ENCODE data around the gene CTNNA2.

Gene CTNNA2

DNA sequence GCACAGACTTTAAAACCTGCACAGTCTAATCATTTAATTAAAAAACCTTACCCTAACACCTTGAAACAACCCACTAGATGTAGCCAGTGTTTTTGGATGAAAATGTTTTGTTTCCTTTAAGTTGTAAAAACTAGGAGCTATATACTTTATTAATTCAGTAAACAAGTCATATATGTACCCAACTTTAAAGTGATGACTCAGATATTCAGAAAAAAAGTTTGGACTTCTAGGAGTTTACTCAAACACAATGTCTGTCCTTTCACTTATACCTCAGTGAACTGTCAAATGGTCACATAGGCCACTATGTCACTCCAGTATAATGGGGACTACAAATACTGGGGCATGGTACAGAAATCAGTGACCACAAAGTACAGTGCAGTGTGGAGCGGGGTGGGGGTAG lies 431.4 kb downstream of the CTNNA2 start:
- no peak for TF ChIP-seq TCF12 (IDR thresholded peaks at IDR 0.05; ENCODE audit: low read depth)
- no peak for TF ChIP-seq MAX (IDR thresholded peaks at IDR 0.05)
- no peak for TF ChIP-seq FOXM1 (IDR thresholded peaks at IDR 0.05; ENCODE audit: borderline replicate concordance, low read depth)
- no peak for TF ChIP-seq RAD21 (IDR thresholded peaks at IDR 0.05; ENCODE audit: low read depth)
- no peak for TF ChIP-seq EP300 (IDR thresholded peaks at IDR 0.05; ENCODE audit: borderline replicate concordance)
- no peak for TF ChIP-seq TEAD4 (IDR thresholded peaks at IDR 0.05)
- no peak for TF ChIP-seq YY1 (IDR thresholded peaks at IDR 0.05; ENCODE audit: low read depth)
- no peak for TF ChIP-seq ZBTB7A (IDR thresholded peaks at IDR 0.05; ENCODE audit: low read depth)
- TF ChIP-seq, protein P1, sequence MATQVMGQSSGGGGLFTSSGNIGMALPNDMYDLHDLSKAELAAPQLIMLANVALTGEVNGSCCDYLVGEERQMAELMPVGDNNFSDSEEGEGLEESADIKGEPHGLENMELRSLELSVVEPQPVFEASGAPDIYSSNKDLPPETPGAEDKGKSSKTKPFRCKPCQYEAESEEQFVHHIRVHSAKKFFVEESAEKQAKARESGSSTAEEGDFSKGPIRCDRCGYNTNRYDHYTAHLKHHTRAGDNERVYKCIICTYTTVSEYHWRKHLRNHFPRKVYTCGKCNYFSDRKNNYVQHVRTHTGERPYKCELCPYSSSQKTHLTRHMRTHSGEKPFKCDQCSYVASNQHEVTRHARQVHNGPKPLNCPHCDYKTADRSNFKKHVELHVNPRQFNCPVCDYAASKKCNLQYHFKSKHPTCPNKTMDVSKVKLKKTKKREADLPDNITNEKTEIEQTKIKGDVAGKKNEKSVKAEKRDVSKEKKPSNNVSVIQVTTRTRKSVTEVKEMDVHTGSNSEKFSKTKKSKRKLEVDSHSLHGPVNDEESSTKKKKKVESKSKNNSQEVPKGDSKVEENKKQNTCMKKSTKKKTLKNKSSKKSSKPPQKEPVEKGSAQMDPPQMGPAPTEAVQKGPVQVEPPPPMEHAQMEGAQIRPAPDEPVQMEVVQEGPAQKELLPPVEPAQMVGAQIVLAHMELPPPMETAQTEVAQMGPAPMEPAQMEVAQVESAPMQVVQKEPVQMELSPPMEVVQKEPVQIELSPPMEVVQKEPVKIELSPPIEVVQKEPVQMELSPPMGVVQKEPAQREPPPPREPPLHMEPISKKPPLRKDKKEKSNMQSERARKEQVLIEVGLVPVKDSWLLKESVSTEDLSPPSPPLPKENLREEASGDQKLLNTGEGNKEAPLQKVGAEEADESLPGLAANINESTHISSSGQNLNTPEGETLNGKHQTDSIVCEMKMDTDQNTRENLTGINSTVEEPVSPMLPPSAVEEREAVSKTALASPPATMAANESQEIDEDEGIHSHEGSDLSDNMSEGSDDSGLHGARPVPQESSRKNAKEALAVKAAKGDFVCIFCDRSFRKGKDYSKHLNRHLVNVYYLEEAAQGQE (IDR thresholded peaks at IDR 0.05; ENCODE audit: low read depth) = no peak
- TF ChIP-seq NFIC (IDR thresholded peaks at IDR 0.05) = no peak
- TF ChIP-seq, protein P2, sequence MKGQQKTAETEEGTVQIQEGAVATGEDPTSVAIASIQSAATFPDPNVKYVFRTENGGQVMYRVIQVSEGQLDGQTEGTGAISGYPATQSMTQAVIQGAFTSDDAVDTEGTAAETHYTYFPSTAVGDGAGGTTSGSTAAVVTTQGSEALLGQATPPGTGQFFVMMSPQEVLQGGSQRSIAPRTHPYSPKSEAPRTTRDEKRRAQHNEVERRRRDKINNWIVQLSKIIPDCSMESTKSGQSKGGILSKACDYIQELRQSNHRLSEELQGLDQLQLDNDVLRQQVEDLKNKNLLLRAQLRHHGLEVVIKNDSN (IDR thresholded peaks at IDR 0.05) = no peak
- TF ChIP-seq TAF1 (IDR thresholded peaks at IDR 0.05; ENCODE audit: low read depth) = no peak
- TF ChIP-seq CEBPB (IDR thresholded peaks at IDR 0.05) = no peak
- TF ChIP-seq CREB1 (IDR thresholded peaks at IDR 0.05; ENCODE audit: low read depth) = no peak
- TF ChIP-seq EGR1 (IDR thresholded peaks at IDR 0.05) = no peak

GRCh38 chr2:79945653-79946445 lies 433.0 kb downstream of the CTNNA2 start:
- TF ChIP-seq CREB1 (IDR thresholded peaks at IDR 0.05; ENCODE audit: low read depth) (no peak), RAD21 (IDR thresholded peaks at IDR 0.05; ENCODE audit: low read depth) (no peak), ZBTB7A (IDR thresholded peaks at IDR 0.05; ENCODE audit: low read depth) (no peak), TCF12 (IDR thresholded peaks at IDR 0.05; ENCODE audit: low read depth) (no peak), TEAD4 (IDR thresholded peaks at IDR 0.05) (no peak), EGR1 (IDR thresholded peaks at IDR 0.05) (no peak)
- TF ChIP-seq, protein P1 (IDR thresholded peaks at IDR 0.05; ENCODE audit: low read depth) = no peak

GRCh38 chr2:79947751-79948150 lies 434.9 kb downstream of the CTNNA2 start:
- TF ChIP-seq, protein P1 (IDR thresholded peaks at IDR 0.05; ENCODE audit: low read depth) = no peak
- TF ChIP-seq CREB1 (IDR thresholded peaks at IDR 0.05; ENCODE audit: low read depth) = no peak

DNA sequence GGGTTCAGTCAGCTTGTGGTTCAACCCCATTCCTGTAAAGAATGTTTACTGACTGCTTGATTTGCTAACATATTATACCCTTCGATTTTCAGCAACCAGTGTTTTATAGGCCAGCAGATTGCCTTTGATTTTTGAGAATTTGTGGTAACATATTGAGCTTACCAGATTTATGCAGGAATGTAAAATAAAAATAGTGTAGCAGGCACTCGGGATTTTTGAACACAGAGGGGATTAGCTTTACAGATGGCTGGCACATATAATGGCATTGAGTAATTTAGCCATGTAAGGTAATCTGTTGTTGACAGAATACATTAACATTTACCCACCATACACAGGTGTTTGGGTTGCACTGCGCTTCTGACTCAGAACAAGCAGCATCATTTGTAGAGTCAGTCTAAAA lies 437.7 kb downstream of the CTNNA2 start:
- no peak for TF ChIP-seq ZBTB7A (IDR thresholded peaks at IDR 0.05; ENCODE audit: low read depth)
- no peak for TF ChIP-seq CEBPB (IDR thresholded peaks at IDR 0.05)
- TF ChIP-seq, protein P1 (IDR thresholded peaks at IDR 0.05; ENCODE audit: low read depth) = no peak
- TF ChIP-seq, protein P2 (IDR thresholded peaks at IDR 0.05) = no peak
- no peak for TF ChIP-seq TCF12 (IDR thresholded peaks at IDR 0.05; ENCODE audit: low read depth)
- TF ChIP-seq TEAD4 (IDR thresholded peaks at IDR 0.05) = no peak
- no peak for TF ChIP-seq CREB1 (IDR thresholded peaks at IDR 0.05; ENCODE audit: low read depth)
- no peak for TF ChIP-seq EP300 (IDR thresholded peaks at IDR 0.05; ENCODE audit: borderline replicate concordance)
